GM21367 (cell line): ENCODE data around the gene TBX2.

Experiments
- ATAC-seq: cut with Tn5 transposase; IDR thresholded peaks from one replicate; pipeline ENCODE4 v1.9.1; 2021; ENCODE audit not compliant: unreplicated experiment

Gene TBX2

DNA sequence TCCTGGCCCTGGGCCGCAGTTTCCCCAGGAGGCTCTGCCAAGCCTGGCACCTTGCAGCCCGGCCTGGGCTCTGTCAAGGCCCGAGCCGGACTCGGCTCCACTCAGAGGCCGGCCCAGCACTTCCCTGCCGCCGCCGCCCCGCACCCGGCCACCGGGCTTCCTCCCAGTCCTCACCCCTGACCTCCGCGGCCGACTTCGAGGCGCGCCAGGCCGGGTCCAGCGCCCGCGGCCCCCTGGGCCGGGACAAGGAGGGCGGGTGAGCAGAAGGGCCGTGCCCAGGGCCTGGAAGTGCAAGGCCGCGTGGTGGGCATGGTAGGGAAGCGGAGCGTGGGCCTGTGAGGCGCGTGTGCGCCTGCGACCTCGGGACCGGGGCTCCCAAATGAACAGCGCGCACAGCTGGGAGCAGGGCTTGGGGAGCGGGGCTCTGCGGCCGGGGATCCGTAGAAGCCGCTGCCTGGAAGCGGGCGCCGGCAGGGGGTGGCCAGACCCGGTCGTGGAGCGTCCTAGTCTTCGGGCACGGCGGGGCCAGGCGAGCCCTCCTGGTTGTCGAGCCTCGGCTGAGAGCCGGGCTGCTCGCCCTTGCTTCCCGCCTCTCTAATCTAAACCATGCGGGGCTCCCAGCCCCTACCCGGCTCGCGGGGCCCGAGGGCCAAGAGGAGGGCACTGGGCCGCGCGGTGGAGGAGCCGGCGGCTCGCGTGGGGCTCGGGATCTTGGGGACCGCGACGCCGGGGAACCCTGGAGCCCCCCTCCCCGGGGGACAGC is 52.1 kb downstream of the TBX2 start:
- no peak for ATAC-seq

DNA sequence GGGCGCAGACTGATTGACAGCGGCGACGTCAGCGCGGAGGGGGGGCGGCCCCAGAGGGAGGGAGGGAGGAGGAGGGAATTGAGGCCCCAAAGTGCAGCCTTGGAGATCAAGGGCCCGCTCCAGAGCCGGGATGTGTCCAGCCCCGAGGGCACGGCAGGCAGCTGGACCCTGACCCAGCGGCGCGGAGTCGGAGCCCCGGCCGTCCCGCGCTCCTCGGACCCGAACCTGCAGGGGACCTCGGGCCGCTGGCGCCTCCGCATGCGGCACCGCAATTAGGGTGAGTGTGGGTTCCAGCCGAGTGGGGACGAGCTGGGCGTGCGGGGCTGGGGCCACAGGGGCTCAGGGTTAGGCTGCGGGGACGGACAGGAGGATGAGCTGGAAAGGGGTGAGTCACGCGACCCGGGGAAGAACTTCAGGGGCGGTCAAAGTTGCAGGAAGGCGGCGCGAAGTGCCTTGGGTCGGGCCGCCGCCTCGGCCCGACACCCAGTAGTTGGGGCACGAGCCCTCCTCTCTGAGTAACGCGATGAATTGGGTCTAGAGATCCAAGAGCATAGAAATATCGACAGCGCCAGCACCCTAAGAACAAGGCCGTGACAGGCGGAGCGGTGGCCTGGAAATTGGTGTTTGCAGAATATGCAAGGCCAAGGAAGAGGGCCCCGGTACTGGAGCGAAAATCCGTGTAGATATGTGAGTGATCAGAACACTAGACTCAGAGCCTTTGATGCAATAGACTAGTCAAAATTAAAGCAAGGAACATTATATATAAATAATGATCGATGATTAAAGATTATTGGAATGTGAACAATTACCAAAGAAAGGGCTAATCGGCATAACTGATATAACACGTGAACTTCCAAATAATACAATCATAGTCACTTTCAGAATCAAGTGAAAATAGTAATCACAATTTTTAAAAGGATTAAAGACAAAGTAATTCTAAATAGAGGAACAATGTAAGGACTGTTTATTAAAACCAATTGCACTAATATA is 53.0 kb downstream of the TBX2 start, which contains the start of gene TBX4:
Gene TBX4, plus strand, starts transcription at position 122 of the 990 bp plus-strand sequence. CDS start 4,069 bp downstream, outside the sequence.
- ATAC-seq = no peak

DNA sequence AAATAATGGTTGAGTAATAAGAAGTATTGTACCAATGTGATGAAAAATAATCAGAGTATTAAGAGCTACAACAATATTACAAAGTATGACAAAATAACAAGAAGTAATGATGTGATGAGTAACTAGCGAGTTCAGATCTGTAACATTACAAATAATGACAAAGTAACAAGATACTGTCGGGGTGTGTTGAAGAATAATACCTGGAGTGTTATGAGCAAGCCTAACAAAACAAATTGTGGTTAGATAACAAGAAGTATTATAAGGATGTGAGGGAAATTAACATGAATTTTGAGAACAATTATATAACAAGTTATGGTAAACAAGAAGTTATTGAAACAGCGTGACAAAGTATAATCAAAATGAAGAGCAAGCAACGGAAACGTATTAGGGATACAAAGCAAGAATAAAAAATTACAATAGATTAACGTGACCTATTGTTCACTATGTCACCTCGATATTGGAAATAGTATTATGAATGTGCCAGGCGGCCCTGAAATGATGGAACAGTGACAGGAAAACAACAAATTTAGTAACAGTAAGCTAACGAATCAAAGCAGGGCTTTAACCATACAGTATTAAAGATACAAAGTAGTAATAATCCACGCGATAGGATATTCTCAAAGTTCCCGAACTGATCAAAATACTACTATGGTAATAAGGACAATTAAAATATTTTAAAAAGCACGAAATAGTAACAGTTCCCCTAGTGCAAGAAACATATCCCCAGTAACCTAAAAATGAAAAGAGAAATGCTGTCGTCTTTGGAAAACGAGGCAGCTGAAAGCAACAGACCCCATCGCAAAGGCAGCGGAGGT is 54.1 kb downstream of the TBX2 start:
- ATAC-seq = no peak

DNA sequence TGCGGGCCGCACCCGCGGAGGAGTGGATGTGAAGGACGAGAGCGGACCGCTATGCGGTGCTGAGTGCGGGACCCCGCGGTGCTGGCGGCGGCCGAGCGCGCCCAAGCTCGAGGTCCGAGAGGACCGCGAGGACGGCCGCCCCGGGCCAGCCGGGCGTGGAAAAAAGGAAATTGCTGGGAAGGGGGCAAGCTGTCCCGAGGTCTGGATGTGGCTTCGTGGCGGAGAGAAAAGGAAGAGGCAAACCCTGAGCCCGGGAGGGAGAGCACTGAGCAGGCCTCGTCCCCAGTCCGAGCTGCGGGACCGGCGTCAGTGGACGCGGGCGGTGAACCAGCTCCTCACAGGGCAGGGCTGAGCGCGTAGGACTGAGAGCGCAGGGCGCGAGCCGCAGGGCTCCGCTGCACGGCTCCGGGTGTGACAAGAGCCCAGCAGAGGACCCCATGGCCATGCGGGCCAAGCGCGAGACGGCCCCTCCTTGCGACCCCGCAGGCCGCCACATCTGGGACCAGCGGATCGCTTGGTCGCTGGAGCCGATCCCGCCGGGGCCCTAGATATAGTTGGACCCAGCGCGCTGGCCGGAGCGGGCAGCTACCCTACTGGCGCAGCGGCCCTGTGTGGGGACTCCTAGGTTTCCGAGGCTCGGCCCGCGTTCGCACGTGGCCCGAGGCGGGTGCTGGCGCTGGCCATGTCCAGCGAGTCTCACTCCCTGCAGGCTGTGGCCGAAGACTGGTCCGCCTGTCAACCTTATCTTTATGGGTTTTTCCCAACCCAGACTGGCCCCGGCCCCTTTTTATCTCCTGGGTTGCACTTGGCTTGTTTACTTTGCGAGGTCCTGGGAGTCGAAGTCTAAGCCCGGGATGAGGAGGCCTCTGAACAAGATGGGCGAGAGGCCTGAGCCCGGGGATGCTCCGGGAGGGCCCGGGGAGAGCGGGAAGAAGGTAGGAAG is 55.0 kb downstream of the TBX2 start:
- ATAC-seq = no peak

DNA sequence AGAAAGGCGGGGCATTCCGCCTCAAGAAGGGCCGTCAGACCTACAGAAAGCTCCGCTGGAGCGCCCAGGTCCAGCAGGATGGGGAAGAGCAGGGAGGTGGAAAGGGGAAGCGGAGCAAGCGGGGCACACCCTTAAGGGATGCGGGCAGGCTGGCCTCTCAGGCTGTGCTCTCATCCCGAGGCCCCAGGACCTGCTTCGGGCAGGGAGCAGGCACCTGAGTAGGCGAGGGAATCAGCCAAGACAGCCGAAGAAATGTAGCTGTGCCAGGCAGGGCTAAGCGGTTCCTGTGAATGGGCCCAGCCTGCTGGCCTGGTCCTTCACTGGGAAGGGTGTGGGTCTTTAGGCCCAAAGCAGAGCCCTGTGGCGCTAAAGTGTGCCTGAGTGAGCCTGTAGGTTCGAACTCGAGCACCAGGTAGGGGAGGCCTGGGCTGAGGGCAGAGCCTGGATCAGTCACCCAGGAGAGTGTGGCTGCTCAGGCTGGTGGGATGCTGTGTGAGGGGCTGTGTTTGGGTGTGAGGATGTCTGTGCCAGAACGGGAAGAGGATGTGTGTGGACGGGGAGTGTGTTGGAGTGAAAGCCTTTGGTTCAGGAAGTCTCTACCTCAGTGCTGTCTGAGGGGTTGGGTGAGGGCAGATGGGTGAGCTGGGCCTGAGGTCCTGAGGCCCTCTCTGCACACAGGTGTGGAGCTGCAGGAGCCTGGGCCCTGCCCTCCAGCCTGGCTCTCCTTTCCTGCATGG is 55.8 kb downstream of the TBX2 start:
- no peak for ATAC-seq

DNA sequence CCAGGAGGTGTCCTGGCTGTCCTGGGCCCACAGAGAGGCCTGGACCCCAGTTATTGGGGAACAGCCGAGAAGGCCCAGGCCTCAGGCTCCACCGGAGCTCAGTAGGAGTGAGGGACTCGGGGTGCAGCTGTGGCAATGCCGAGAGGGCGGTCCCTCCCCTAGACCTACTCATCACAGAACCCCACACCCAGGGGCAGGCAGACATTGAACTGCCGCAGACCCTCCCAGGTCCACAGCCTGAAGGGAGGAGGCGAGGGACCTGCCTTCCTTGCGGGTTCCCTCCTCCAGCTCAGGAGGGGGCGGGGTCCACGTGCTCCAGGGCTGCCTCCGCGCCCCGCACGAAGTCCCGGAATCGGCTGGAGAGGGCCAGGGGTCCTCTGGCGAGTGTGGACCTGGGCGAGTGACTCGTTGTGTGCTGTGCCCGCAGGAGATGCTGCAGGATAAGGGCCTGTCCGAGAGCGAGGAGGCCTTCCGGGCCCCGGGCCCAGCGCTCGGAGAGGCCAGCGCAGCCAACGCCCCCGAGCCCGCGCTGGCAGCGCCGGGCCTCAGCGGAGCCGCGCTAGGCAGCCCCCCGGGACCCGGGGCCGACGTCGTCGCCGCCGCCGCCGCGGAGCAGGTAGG is 56.5 kb downstream of the TBX2 start:
- no peak for ATAC-seq

DNA sequence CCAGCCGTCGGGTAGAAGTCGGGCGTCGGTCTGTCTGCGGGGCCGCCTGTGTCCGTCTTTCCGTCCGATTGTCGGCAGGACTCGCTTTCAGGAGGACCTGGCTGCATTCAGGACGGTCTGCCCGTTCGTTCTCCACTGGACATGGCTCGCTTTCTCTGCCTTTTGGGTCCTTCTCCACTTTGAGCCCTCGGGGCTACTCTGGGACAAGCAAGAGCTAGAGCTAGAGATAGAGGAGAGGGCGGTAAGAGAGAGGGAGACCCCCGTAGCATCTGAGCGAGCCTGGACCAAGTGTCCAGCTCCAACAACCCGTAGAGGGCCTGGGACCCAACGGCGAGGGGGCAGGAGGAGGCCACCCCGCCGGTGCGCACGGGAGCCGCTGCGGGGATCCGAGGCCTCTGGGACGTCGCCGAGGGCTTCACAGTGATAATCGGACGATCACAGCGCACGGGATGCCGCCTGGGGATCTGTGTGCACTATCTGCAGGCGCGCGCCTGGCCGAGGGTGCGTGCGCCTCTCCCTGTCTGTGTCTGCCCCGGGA is 57.1 kb downstream of the TBX2 start:
- no peak for ATAC-seq

DNA sequence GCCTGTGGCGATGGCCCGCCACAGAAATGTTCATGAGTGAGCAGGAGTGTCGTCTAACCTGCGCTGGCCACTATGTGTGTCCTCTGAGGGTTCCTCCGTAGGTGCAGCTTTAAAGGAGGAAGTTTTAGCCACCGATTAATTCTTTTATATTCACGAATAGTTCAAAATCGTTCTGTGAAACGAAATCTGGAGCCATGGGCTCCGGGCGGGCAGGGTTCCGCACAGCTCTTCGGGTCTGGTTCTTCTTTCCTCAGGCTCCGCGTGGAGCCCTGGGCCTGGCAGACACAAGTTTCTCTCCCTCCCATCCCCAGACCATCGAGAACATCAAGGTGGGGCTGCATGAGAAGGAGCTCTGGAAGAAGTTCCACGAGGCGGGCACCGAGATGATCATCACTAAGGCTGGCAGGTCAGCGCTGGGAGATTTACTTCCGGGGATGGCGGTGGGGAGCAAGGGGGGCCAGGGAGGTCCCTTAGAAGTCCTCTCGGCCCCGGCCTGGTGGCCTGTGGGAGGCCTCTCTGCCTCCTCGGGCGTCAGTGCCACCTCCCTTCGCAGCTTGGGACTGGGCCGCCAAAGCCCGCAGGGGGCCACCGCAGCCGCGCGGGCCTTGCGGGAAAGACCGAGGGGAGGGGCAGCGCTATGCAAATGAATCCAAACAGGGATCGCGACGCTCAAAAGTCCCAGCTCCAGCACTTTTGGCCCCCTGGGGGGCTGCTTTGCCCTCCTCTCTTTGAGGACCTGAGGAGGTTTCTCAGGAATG is 57.8 kb downstream of the TBX2 start:
- no peak for ATAC-seq

DNA sequence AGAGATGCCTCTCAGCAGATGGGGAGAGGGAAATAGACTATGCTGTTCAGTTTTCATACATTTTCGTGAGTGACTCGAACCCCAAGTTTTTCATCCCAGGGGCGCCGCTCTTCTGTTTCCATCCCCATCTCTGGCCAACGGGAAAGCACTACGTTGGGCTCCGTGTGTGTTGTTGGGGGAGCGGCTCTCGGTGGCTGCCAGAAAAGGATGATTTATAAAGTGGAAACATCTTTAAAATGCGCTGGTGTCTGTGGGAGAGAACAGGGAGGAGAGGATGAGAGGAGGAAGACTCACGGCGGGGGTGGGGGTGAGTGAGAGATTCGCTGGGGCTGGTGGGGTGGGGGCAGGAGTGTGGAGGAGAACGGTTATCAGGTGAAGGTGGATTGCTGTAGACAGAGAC is 58.4 kb downstream of the TBX2 start:
- ATAC-seq = no peak

DNA sequence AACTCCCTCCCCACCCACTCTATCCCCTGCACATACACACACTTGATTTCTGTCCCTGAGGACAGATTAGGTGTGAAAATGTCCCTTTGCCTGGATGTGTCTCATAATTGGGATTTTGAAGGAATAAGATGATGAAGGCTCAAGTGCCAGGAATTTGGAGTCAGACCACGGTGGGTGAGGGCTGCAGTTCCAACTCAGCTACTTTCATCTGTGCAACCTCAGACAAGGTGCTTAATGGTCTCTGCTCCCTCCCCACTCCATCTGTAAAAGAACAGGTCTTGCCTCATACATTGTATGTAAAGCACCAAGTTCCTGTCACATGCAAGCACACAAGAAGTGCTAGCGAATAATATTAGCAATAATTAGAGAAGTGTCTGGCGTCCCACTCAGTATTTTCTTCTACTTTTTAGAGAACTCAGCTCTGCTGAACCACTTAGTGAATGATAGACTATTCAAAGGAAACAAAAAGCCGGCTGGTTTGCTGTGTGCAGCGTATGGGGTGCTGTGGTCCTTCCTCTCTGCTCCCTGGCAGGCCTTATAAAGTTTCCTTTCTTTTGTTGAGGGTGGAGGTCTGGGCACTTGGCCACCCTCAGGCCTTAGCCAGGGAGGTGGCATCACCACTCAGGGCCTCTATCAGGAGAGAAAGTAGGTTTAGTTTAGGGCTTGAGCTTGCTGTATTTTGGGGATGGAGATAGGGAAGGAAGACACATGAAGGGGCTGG is 58.9 kb downstream of the TBX2 start:
- ATAC-seq = no peak
